Fibroblast of villous mesenchyme (primary cell): ENCODE measurements around the gene NTS. TPM values are rescaled to one million over a fixed set of nuclear protein-coding genes. Genes with fewer than 3 reads are reported as not detected.

ENCODE experiments used
- DNase-seq: peaks from one replicate; pipeline ENCODE4 v3.0.0-alpha.2; 2010; ENCODE audit warnings: low read depth
- H3K4me3 ChIP-seq: 2 replicates; pipeline ENCODE4 v1.5.1; 2011; ENCODE audit warnings: low read depth, mild to moderate bottlenecking, low read length
- CTCF ChIP-seq: IDR thresholded peaks from 2 replicates; pipeline ENCODE4 v1.5.1; 2012; ENCODE audit warnings: low read depth, mild to moderate bottlenecking, low read length; ENCODE audit not compliant: insufficient read depth
- total RNA-seq: library from RNA; depleted of rRNA; stranded (reverse); fragments of >200 nt; gene quantifications from 2 replicates; pipeline ENCODE4 v1.2.3, GENCODE V29; 2012

Gene NTS
- total RNA-seq, 1 donor: under 0.01 TPM

- no peak overlapping the region for H3K4me3 ChIP-seq
- DNase-seq: no peak
- no peak for TF ChIP-seq CTCF
Measured at GRCh38 chr12:85865890-85866289, 8.2 kb upstream of the NTS start.

DNA sequence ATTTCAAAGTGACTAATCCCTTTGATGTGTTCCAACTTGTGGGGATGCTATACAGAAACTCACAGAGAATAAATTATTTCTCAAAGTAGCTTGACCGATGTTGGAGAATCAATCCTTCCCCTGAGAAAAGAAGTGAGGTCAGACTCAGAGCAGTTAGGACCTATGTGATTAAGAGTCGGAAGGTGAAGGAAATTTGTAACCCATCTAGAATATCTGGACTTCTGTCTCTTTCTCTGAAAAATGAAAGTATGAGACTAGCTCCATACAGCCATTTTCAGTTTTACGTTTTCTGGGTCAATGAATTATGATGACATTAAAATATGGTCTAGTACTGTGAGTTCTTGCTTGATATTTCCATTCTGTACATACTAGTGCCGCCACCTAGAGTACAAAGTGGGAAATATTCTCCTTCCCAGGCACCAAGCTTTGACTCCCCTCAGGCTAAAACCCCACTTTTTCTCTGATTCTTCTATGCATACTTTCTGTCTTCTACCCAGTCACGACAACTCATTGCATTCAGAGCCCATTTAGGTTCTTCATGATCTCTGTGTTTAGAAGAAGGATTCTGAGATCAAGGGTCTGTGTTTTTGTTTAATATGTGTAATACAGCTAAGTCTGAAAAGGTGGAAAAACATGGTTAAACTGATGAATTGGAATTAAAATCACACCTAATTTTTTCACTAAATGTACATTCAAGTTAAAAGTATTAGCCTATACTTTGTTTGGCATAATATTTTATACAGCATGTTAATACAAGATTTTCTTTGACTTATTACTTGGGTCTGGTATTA, 6.9 kb upstream of the NTS start:
- no peak overlapping the region for H3K4me3 ChIP-seq
- DNase-seq: peak; percentile 65
- TF ChIP-seq CTCF: peak; percentile 75

- no peak overlapping the region for H3K4me3 ChIP-seq
- DNase-seq: peak; percentile 65
- peak; percentile 83 for TF ChIP-seq CTCF
Measured at GRCh38 chr12:85872497-85873091, 1.5 kb upstream of the NTS start.

- no peak for DNase-seq
- no peak for TF ChIP-seq CTCF
- H3K4me3 ChIP-seq: no peak overlapping the region
Measured at GRCh38 chr12:85877459-85877858, 3.4 kb downstream of the NTS start.

GRCh38 chr12:85883763-85884162, 9.7 kb downstream of the NTS start:
- DNase-seq: no peak
- H3K4me3 ChIP-seq: no peak overlapping the region
- no peak for TF ChIP-seq CTCF

GRCh38 chr12:85894653-85895052, 20.6 kb downstream of the NTS start:
- no peak overlapping the region for H3K4me3 ChIP-seq
- no peak for TF ChIP-seq CTCF
- no peak for DNase-seq
